HG02885 (cell line): ENCODE measurements around the gene PARP3.
"Not testable (repeated sequence)": the region's sequence is repeated elsewhere in the genome, so short reads cannot be mapped to it uniquely, and the experiment has no call there.

ENCODE experiments used
- ATAC-seq: cut with Tn5 transposase; IDR thresholded peaks from one replicate; pipeline ENCODE4 v1.9.1; 2021; ENCODE audit warnings: mild to moderate bottlenecking; ENCODE audit not compliant: unreplicated experiment, poor library complexity

PARP3 gene

DNA sequence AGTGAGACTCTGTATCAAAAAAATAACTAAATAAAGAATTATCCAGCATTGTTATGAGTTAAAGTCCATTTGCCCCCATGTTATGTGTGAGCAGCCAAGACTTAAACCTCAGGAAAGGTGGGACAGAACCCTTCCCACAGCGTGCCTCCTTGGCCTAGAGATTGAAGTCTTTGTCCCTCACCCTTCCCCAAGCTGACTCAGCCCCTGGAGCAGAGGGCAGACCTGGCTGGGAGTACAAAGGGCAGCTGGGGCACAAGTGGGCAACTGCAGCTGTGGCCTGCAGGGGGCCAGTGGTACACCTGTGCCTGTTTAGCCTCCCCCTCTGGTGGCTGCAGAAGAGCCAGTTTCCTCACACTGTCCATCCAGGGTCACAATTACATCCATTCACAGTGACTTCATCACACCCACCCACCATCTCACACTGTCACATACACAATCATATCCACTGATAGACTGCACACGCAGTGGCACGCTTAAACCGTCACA, 40.2 kb downstream of the PARP3 start:
- ATAC-seq = peak; percentile 50

DNA sequence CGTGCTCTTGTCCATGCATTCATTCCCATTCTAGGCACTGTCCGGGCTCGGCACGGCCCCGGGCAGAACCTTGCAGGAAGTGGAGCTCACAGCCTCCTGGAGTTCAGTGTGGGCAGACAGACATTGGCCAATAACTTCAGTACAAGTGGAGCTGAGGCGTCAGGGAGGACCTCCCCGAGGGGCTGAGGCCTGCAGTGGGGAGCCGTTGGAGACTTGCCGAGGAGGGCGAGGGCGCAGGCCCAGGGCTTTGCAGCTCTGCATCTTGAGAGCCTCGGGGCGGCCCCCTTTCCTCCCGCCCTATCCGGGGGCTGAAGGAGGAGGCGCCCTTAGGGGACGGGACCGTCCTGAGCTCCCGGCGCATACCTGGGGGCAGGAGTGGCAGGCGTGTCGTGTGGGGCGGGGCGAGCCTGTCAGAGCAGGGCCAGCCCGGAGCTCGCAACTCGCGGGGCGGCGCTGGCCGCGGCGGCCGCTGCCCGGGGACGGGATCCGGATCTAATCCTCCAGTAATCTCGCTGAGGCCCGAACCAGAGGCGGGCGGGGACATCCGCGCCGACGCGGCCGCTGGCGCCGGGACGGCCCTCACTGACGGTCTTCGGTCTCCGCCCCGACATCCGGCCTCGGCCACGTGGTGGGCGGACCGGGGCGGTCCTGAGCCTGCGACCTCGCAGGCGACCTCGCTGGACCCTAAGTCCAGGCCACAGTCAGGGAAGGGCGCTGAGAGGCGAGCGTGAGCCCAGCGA, 40.8 kb downstream of the PARP3 start, which contains the start of gene ACY1:
Gene ACY1, plus strand, starts transcription at position 698 of the 740 bp plus-strand sequence. CDS start 530 bp downstream, outside the sequence.
- peak; percentile 78 for ATAC-seq

DNA sequence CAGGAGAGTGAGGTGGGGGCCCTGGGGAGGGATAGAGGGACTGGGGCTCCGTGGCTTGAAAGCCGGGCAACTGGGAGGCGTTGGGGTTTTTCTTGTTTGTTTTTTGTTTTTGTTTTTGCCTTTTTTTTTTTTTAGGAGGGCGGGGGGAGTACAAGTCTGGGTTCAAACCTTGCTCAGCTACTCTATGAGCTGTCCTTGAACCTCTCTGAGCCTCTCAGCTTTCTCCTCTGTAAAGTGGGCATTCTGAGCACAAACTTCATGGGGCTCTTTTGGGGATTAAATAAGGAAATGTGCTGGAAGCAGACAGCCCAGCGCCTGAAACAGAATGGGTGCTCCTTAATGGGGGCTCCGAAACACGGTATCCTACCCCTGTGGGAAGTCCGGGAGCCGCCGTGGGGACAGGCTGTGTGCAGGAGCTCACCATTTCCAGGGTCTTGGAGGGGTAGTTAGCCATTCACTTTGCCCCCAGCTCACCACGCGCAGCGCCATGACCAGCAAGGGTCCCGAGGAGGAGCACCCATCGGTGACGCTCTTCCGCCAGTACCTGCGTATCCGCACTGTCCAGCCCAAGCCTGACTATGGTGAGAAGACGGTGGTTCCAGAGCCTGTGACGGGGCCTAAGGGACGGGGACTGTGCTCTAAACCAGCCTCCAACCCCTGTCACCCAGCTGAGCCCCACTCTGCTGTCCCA, 41.6 kb downstream of the PARP3 start:
- no peak for ATAC-seq

DNA sequence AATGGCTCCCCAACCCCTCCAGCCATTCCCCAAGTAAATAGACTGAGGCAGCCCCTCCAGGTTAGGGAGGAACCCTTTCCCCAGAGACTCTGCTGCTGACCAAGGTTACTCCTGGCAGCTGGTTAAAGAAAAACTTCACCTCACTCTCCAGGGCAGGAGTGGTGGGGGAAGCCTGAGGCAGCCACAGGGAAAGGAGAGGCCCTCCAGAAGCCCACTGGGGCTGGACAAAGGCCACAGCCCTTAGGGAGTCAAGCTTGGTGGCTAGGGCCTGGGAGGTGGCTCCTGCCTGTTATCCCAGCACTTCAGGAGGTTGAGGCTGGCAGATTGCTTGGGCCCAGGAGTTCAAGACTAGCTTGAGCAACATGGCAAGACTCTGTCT, 42.1 kb downstream of the PARP3 start:
- no peak for ATAC-seq

DNA sequence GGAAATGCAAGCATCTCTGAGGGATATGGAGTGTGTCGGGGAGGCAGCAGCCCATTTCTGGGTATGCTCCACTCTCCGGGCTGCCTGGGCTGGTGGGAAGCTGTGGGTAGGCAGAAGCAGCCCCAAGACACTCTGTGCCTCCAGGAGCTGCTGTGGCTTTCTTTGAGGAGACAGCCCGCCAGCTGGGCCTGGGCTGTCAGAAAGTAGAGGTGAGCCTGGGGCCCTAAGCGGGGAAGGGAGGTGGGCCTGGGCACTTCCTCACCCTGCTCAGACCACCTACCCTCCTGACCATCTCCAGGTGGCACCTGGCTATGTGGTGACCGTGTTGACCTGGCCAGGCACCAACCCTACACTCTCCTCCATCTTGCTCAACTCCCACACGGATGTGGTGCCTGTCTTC, 42.9 kb downstream of the PARP3 start:
- no peak for ATAC-seq

DNA sequence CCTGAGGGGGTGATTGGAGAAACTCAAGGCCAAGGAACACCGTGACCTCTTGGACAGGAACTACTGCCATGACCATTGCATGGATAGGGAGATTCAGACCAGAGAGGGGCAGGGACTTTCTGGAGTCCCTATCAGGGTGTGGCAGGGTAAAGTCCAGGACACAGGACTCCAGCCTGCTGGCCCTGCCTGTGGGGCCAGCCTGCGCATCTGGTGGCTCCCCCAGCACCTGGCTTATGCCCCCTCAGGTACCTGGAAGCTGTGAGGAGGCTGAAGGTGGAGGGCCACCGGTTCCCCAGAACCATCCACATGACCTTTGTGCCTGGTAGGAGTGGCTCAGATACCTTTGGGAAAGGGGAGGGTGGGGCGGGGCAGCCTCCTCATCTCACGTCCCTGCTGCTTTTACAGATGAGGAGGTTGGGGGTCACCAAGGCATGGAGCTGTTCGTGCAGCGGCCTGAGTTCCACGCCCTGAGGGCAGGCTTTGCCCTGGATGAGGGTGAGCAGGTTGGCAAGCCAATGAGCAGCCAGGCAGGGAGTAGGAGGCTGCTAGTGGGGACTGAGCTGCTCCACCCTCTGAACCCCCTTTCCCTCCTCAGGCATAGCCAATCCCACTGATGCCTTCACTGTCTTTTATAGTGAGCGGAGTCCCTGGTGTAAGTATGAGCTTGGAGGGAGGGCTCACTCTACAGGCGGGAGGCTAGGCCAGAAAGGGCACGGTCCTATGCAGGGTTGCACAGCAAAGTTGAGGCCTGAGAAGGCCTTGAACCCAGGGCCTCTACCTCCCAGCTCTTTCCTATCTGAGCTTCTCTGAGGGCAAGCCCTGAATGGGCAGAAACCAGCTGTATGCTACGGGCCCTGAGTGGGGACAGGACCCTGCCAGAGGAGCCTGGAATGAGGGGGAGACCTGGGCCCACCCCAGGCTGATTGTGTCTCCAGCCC, 44.1 kb downstream of the PARP3 start:
- ATAC-seq = no peak

DNA sequence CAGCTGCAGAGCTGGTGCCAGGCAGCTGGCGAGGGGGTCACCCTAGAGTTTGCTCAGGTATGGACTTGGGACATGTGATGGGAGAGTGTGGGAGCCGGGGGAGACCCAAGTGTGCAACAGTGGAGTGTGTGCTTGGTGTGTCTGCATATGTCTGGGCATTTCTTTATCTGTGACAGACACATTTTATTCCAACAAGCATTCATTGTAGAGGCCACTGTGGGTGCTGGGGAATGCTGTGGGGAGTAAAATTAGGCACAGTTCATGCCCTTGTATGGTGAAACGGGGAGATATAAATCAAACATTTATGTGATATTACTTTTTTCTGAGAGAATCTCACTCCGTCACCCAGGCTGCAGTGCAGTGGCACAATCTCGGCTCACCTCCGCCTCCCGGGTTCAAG, 45.4 kb downstream of the PARP3 start:
- no peak for ATAC-seq

DNA sequence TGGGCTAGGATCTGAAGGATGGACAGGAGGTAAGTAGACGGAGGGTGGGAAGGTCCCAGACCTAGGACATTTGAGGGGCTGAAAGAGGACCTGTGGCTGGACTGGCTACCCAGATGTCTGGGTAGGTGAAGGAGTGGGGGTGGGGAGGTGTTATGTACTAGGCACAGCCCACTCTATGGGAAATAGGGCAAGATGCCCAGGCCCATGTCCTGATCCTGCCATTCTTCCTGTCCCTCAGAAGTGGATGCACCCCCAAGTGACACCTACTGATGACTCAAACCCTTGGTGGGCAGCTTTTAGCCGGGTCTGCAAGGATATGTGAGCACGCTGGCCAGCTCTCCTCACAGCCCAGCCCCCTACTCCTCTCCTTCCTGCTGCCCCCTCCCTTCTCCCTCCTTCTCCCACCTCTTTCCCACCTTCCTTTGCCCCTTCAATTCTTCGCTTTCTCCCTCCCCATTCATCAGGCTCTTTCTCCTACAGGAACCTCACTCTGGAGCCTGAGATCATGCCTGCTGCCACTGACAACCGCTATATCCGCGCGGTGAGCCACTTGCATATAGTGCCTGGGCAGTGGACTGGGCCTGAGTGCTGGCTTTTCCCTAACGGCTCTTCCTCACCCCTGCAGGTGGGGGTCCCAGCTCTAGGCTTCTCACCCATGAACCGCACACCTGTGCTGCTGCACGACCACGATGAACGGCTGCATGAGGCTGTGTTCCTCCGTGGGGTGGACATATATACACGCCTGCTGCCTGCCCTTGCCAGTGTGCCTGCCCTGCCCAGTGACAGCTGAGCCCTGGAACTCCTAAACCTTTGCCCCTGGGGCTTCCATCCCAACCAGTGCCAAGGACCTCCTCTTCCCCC, 46.4 kb downstream of the PARP3 start:
- ATAC-seq = no peak

DNA sequence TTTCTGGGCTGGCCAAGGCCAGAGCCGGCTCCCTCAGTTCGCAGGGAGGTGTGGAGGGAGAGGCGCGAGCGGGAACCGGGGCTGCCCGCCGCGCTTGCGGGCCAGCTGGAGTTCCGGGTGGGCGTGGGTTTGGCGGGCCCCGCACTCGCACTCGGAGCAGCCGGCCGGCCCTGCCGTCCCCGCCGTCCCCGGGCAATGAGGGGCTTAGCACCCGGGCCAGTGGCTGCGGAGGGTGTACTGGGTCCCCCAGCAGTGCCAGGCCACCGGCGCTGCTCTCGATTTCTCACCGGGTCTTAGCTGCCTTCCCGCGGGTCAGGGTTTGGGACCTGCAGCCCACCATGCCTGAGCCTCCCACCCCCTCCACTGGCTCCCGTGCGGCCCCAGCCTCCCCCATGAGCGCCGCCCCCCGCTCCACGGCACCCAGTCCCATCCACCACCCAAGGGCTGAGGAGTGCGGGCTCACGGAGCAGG, 48.4 kb downstream of the PARP3 start:
- not testable (repeated sequence) for ATAC-seq

DNA sequence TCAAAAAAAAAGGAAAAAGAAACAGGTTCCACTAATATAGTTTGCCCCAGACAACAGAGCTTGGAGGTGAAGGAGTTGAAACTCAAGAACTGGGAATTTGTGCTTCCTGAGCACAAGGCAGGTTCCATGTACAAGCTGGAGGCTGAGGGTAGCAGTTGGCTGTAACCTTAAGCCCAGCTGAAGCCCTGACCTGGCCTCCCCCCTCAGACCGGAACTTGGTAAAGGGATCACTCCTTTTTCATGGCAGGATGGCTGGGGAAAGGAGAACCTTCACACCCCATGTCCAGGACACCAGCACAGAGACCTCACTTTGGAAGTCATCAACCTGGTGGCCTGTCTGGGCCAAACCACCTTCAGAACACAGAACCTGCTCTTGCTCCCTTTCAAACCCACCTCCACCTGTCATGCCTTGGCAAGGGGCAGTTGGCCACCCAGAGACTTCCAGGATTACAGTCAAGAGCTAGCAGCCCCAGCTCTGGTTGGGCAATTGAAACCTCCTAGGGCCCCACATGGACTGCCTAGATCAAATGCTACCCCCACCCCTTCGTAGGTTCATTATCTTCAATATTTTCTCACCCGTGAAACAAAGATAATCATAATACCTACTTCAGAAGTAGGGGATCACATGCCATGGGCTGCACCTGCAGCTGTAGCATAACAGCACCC, 50.0 kb downstream of the PARP3 start:
- no peak for ATAC-seq

DNA sequence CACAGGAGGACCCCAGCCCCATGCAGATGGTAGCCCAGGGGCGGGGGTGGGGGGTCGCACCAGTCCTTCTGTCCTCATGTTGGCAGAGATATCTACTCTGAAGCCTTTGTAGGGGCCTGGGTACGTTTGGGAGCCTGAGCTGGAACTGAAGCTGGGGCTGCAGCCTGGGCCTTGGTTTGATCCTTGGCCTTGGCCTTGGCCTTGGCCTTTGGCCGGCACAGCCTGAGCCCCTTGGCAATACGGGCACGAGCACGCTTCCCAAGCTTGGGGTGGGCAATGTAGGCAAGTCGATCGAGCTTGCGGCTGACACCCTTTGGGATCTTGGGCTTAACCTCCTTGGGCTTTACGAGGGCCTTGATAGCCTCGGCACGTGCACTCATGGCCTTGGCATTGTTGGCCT, 51.5 kb downstream of the PARP3 start:
- ATAC-seq = not testable (repeated sequence)

DNA sequence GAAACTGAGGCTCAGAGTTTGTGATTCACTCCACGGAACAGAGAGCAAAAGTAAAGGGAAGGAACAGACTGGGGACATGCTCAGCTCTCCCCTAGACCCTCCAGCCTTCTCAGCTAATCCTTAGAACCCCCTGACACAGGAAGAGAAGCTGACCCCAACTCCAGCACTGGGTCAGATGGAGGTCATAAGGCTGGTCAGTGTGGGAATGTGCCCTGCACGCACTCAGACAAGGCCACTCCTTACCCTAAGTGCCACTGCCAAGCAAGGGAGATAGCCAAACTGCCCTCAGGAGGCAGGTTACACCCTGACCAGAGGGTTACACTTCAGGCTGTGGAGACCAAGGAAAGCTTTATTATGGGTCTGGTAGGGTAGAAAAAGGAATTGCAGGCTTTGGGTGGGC, 52.4 kb downstream of the PARP3 start:
- ATAC-seq = no peak

DNA sequence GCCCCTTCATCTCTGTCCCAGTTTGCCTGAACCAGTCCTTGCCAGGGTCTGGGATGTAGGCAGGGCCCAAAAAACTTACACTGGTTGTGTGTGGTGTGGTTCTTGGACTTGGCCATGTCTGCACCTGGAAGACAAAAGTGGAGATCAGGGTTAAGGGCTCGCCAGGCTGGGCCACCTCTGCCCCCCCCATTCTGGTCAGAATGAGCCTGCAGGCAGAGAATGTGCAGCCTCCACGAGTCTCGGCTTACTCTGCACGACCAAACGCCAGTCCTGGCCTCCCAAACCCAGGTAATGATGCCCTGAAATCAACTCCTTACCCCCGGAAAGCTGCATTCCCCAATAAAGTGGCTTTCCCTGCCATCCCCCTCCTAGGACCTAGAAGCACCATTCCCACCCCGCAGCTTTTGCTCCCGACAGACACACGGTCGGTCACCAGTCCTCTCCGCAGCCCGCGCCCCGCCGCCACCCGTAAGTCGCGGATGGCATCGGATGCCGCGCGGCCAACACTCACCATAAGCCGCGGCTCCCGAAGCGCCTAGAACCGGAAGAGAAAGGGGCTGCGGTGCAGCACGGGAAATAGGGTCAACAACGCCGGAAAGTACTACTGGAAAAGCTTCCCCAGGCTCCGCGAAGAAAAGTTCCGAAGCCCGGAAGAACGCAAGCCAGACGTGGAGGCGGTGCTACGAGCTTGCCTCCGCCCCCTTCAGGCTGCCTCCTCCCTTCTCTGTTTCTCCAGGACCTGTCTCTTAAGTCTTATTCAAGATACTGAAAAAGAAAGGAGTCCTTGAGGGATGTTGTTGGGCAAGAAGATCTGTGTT, 53.4 kb downstream of the PARP3 start, which contains the start of gene RPL29:
Gene RPL29, minus strand, starts transcription at position 550 of the 818 bp plus-strand sequence. Its CDS starts 434 bp downstream, at position 116.
- ATAC-seq = peak; percentile 89

DNA sequence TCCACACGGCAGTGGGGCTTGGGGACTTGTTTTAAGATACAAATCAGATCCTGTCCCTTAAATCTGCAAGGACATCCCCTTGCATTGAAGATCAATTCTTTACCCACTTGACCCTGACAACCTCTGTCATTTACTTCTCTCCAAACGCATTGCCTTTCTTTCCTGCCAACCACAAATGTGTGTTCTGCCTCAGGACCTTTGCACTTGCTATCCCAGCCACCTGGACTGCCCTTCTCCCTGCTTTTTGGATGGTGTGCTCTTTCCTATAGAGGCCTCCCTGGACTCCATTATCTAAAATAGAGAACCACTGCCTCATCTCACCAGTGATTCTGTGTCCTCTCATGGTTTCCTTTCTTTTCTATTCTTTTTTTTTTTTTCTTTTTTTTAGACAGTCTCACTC, 55.0 kb downstream of the PARP3 start:
- no peak for ATAC-seq

DNA sequence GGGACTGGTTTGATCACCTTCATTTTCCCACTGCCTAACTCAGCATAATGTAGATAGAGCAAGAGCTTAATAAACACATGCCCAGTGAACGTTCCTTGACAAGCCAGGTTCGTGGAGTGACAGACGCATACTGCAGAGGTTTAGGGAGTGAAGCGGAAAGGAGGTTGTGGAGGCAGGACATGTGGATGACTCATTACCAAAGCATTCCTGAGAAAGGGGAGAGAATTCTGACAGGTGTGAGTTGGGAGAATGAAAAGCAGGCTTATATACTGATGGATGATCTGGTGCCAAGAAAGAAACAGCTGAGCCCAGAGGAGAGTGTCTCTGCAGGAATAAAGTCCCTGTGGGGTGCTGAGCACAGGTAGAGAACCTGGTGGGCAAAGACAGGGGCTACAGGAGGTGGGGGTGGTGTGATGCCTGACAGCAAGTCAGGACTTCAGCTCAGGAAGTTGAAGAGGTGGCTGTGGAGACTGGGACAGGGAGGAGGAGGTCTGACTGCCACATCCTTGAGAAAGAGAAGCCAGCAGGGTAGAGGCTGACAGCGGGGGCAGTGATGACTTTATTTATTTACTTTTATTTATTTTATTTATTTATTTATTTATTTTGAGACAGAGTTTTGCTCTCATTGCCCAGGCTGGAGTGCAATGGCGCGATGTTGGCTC, 55.9 kb downstream of the PARP3 start:
- no peak for ATAC-seq
